Skeletal muscle tissue (tissue), 1 donor: Measurements from ENCODE around the gene MAGEC1. TPM values are rescaled to one million over a fixed set of nuclear protein-coding genes. Genes with fewer than 3 reads are reported as not detected.

Experiments used
- total RNA-seq: library from RNA; depleted of rRNA; stranded (reverse); fragments of >200 nt; gene quantifications from one replicate; pipeline ENCODE4 v1.2.3, GENCODE V29; 2014

The MAGEC1 gene
- total RNA-seq, 1 donor from 2014 or later: not detected

Other genes starting within 250 kb of the MAGEC1 start
- not detected for gene SPANXD, start 205.2 kb upstream of the MAGEC1 start, total RNA-seq
- gene MAGEC3, start 65.6 kb upstream of the MAGEC1 start, total RNA-seq: not detected